Prostate gland (tissue), 2 donors: ENCODE measurements around the gene RAB35.

ENCODE experiments used
- POLR2A ChIP-seq: fragments of 450-650 bp; IDR thresholded peaks from one replicate; pipeline ENCODE4 v1.6.1; 2016; ENCODE audit warnings: antibody characterized with exemption, mild to moderate bottlenecking
- TF ChIP-seq, protein P1 (sequence below), 4 experiments: fragments of 200-600 bp in 2 of 4; fragments of 450-650 bp in 2 of 4; sonication (generic) in 2 of 4; IDR thresholded peaks; 1 replicate in 3 of 4; 2 replicates in 1 of 4; pipeline ENCODE4 v1.5.1; 2016 to 2019; ENCODE audit warnings: antibody characterized with exemption in 4 of 4, mild to moderate bottlenecking in 2 of 4, moderate library complexity in 2 of 4

DNA sequence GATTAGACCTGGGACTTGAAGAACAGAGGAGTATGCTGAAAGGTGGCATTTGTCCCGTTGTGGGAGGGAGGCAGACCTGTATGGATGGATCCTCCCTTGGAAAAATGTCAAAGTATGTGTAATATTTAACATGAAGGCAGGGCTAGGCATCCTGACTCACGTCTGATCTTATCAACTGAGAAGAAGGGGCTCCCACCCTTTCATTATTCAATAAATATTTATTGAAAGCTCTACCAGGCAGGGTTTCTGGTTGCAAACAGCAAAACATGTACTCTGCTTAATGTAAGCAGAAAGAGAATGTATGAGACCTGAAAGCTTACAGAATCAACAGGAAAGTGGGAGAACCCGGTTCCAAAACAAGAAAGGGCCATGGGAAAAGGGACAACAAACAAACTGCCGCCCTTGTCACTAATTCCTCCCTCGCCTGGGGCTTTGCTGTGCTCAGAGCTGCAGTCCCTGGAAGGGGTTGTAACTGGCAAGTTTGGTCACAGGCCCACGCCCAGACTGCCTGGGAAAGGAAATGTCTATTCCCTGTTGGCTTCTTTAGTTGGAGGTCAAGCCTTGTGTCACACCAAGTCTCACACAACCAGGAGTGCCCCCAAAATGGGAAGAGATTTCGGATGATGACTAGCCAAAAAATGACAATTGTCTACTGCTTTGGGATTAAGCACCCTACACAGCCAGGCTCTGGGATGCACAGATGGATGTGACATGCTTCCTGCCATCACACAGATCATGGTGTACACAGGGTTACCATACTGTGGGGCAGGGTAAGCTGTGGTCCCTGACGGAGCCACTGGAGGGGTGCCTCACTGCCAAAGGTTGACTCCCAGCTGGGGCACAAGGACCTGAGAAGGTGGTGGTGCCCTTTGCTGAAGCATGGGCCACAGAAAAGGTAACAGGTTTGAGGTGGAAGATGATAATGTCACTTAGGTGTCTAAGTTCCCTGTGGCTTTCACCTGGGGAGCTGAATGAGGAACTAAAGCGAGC, 36.8 kb downstream of the RAB35 start:
- TF ChIP-seq, protein P1, sequence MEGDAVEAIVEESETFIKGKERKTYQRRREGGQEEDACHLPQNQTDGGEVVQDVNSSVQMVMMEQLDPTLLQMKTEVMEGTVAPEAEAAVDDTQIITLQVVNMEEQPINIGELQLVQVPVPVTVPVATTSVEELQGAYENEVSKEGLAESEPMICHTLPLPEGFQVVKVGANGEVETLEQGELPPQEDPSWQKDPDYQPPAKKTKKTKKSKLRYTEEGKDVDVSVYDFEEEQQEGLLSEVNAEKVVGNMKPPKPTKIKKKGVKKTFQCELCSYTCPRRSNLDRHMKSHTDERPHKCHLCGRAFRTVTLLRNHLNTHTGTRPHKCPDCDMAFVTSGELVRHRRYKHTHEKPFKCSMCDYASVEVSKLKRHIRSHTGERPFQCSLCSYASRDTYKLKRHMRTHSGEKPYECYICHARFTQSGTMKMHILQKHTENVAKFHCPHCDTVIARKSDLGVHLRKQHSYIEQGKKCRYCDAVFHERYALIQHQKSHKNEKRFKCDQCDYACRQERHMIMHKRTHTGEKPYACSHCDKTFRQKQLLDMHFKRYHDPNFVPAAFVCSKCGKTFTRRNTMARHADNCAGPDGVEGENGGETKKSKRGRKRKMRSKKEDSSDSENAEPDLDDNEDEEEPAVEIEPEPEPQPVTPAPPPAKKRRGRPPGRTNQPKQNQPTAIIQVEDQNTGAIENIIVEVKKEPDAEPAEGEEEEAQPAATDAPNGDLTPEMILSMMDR (IDR thresholded peaks at IDR 0.05): no peak
- no peak for TF ChIP-seq POLR2A
